ENCODE data around the gene TRIO.

TRIO gene

DNA sequence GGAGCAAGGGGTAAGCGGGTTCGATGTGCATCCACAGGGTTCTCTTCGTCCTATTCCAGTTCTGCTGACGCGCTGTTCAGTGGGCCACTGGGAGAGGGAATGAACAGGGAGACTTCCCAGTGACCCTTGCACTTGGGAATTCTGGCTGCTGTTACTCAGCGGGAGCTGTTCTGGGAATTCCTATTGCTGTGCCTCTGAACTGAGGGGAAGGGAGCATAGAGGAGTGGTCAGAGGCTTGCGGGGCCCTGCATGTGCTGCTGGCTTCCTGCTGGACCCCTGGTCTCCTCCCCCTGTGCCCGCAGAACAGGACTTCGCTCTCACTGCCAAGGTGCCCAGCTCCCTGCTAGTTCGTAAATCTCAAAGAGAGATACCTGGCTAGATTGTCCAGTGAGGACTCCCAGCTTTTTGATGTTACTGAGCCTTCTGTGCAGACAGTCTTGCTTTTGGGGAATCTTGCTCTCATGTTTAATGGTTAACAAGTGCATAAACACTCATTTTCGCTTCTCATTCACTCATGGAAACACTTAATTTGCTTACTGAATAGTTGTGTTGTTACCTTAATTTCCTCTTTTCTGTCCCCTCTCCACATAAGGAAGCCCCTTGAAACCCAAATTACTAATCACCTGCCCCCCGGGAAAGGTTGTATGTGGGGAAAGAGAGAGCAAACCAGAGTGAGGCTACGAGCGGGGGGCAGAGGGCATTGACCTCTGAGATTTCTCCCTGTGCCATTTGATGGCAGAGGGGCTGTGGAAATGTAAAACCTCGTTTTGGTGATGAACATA, 5.9 kb downstream of the TRIO start:
- no peak for DNase-seq

GRCh38 chr5:14149672-14150274, 6.6 kb downstream of the TRIO start:
- DNase-seq: no peak

- no peak for DNase-seq
These were observed 8.3 kb downstream of the TRIO start for GRCh38 chr5:14151416-14151815.

- no peak for DNase-seq
These were observed 10.1 kb downstream of the TRIO start for GRCh38 chr5:14153071-14153864.

DNA sequence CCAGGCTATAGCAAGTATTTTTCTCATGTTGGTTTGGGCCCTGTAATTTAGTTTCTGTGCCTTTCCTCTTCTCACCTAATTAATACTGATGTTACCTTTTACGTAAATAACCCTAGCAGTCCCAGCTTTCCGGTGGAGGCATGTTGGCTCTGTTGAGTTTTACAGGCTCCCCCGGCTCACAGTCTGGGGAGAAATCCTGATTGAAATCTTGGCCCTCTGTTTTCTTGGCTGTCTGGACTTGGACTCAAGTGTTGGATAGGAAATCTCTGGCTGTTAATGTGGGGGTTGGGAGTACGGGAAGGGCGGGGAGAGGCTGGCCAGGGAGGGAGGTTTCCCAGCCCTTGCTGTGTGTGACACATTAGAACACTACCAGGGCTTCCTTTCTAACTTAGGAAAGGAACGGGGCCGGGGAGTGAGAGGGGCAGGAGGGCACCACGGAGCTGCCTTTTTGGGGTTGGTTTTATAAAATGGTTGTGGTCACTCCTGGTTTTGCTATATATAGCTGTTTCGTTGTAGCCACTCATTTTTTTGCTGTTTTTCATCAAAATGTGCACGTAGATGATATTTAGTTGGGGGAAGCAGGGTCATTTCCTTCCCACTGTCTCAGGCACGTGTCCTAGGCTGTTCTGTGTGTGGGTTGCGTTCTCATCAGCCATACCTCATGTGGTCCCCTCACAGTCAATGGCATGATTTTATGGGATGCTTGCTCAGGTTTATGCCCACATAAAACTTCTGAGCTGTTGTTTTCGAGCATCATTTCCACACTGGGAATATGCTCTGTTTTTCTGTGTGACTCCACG, 11.0 kb downstream of the TRIO start:
- DNase-seq: no peak

DNA sequence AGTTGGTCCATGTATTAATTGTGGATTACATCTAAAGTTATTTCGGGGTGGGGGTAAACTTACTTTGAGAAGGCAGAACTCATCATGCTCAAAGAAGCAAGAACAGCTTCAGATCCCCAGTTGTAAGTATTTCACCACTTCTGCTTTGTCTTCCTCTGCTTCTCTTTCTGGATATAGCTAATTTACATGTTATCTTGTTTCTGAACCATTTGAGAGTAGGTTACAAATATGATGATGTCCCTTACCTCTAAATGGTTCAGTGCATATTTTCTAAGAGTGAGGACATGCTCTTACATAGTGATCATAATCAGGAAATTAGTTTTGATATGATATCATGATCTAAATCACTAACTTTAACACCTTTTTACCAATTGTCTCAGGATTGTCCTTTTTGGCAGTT, 11.9 kb downstream of the TRIO start:
- DNase-seq: no peak

- no peak for DNase-seq
These were observed 12.6 kb downstream of the TRIO start for GRCh38 chr5:14155739-14156138.

DNA sequence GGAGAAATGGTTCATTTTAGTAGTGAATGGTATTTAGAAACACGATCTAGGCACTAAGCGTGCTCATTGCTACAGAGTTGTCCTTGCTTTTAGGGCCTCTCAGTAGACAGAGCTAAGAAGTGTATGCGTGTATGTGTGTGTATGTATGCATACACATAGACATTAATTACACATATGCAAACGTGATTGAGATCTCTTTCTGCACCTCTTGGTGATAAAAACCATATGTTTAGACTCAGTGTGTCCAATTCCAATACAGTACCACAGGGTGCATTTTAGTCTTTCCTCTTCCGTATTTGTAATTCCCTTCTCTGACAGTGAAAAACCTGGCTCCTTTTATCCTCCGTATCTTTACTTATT, 13.1 kb downstream of the TRIO start:
- DNase-seq: no peak

DNA sequence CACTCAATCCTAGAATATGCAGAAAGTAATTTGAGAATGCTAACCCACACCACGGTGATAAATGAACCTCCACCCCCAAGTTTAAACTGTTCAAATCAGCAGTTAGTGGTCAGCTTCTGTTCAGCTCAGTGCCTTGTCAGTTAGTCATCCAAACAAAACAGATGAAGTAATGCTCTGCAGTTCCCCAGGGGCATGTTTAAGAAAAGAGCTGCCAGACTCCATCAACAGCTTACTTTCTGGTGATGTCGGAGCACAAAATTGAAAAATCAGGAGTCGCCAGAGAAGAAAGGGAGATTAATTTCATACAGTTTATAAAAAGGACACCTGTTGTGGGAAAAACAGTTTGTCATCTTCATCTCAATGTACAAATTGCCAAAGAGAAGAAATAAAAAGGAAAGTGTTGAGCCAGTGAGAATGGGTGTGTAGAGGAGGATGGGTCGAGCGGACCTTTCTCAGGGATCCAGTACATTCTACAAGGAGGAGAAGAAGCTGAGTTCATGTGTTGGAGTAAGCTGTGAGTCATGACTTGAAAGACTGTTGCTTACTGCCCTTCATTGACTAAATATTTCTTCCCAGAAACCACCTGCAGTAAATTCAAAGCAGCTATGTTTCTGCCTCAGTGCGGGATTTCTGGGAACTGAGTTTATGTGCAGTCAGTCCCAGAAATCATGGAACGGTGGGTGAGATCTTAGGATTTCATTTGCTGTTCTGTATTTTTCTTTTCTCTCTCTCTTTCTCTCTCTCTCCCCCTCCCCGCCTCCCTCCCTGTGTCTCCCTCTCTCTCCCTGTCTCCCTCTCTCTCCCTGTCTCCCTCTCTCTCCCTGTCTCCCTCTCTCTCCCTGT, 13.7 kb downstream of the TRIO start:
- DNase-seq: no peak

DNA sequence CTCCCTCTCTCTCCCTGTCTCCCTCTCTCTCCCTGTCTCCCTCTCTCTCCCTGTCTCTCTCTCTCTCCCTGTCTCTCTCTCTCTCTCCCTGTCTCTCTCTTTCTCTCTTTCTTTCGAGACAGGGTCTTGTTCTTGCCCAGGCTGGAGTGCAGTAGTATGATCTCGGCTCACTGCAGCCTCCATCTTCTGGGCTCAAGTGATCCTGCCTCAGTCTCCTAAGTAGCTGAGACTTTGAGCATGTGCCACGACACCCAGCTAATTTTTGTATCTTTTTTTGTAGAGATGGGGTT, 14.3 kb downstream of the TRIO start:
- DNase-seq: no peak

- no peak for DNase-seq
These were observed 15.9 kb downstream of the TRIO start for GRCh38 chr5:14158890-14159666.

DNA sequence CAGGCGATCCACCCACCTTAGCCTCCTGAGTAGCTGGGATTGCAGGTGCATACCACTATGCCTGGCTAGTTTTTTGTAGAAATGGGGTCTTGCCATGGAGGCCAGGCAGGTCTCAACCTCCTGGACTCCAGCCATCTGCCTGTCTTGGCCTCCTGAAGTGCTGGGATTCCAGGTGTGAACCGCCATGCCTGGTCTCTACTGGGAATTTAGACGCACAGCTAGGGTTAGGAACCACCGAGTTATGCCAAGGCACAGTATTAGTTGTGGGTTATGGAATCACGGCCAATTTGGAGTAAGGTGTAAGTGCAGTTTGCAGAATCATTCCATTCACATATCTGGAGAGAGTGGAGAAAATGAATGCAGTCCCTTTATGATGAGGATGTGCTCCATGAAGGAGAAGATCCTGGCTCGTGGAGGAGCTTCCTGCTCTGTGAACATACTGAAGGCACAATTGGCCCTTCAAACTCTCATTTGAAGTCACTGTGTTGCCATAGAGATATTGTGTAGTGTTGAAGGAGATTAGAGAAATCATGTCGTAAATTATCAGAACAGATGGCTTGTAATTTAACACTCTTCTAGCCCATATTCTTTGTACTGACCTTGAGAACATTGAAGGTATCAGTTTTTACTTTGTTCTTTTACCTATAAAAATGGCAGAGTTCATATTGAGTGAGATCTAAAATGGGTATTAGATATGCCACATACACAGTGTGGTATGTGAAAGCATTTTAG, 18.8 kb downstream of the TRIO start:
- DNase-seq: no peak

GRCh38 chr5:14164164-14165163, 21.3 kb downstream of the TRIO start:
- DNase-seq: no peak

GRCh38 chr5:14165375-14166106, 22.4 kb downstream of the TRIO start:
- DNase-seq: no peak

DNA sequence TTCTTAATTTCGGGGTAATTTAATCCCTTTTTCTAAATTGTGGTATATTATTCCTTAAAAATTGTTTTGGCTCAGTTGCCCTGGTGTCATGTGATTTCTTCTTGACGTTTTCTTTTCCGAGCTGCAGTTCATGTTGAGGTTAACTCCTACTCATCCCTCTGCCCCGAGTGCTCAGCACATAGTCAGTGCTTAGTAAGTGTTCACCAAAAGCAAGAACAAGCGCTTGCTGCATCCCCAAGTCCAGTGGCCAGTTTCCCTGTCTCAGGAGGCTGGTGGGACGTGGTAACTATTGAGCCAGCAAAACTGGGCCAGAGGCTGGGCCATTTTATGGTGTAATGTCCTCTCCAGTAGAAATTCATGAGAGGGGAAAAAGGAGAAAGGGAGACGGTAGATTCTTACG, 23.3 kb downstream of the TRIO start:
- no peak for DNase-seq

GRCh38 chr5:14167211-14167845, 24.2 kb downstream of the TRIO start:
- no peak for DNase-seq

DNA sequence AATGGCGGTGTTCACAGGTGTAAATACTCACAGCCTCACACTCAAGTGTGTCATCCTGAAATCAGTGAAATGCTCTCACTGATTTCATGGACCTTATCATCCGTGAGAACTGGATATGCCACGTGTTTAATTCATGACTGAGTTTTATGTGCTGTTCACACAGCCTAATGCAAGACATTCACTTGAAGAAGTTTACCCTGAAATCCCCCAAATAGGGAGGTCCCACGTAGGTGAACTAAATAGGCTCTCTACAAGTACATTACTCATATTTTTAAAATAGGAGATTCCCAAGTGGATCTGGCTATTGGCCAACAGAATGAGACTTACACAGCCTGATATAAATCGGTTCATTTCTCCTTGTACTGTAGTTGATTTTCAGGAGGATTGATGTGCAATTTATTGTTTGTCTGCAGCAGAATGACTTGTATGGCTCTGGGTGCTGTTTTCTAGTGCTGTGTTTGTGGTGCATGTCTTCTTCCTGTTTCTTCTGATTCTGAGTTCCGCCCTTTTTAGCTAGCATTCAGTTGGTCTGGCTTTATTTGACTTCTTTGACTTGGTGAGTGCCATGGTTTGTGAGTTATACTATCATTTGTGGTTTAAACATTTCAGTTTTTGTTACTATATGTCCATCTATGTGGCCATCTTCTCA, 25.1 kb downstream of the TRIO start:
- no peak for DNase-seq

GRCh38 chr5:14168793-14169262, 25.7 kb downstream of the TRIO start:
- DNase-seq: no peak

Data from activated CD8-positive, alpha-beta memory T cell treated with anti-CD3 and anti-CD28 coated beads for 24 hours (primary cell).